HG03066 (cell line): ENCODE data around the gene CBARP.

ENCODE experiments used
- ATAC-seq: cut with Tn5 transposase; IDR thresholded peaks from one replicate; pipeline ENCODE4 v1.9.1; 2021; ENCODE audit warnings: low read depth; ENCODE audit not compliant: unreplicated experiment

Gene CBARP

GRCh38 chr19:1241417-1242095 lies 3.8 kb upstream of the CBARP start, which contains the start of gene ATP5F1D:
Gene ATP5F1D, plus strand, starts transcription at chr19:1241751. Its CDS starts 100 bp downstream, at chr19:1241851.
- no peak for ATAC-seq

- ATAC-seq, result no peak
Measured at GRCh38 chr19:1240925-1241324, 3.1 kb upstream of the CBARP start.

DNA sequence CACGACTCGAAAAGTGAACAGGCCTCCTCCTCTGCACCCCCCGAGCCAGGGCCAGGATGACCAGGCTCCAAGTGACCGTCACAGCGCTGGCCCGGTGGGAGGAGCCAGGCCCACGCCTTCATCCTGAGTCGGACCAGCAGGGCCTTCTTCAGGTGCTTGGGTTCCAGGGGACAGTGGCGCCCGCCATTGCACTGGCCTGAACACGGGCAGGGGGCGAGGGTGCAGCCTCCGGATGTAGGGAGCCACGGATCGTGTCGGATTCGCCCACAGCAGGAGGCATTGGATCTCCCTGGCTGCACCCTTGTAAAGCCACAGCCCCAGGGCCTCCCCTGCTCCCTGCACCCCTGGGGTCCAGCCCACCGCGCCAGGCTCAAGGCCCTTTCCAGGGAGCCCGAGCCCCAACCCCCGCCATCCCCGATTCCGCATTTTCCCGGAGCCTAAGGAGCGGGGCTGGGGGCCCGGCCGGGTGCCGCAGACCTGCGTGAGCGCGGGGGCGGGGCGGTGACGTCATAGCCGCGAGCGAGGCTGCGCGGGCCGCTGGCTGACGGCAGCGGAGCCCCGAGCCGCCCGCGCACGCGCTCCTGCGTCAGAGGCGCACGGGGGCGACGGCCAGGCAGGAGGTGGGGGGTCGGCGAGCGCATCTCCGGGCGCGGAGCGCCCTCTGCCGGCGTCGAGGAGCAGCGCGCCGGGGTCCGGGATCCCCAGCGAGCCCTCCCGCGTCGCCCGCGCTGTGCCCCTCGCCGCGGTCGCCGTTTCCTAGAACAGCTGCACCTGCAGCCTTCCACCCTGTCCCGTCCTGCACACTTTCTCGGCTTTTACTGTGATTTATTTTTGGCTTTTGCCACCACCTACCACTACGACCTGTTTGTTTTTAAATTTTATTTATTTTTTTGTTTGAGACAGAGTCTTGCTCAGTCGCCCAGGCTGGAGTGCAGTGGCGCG lies 2.3 kb upstream of the CBARP start:
- ATAC-seq, result no peak

GRCh38 chr19:1239420-1239795 lies 1.6 kb upstream of the CBARP start:
- no peak for ATAC-seq

- no peak for ATAC-seq
Measured at GRCh38 chr19:1238369-1239303, 831 bp upstream of the CBARP start.

DNA sequence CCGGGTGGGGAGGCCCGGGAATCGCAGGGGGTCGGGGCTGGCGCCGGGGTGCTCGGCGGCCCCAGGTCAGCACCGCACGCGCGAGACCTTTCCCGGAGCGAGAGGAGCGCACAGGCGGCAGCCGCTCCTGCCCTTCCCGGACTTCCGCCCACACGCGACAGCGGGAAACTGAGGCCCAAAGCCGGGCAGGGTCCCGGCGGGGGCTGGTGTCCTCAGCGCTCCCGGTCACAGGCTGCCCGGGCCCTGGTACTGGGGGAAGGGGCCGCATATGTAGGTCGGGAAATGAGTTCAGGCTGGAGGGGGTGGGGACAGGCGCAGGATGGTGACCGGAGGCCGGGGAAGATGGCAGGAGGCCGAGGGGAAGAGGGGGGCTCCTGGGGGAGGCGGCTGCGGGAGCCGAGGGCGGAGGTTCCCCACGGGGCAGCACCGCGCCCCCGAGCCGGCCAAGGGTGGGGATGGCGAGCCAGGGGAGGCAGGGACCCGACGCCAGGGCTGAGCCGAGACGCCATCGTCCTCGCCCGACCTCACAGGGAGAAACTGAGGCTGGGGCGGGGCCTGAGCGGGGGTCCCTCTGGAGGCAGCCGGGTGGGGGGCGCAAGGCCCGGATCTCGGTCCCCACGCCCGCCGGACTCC lies 662 bp downstream of the CBARP start:
- no peak for ATAC-seq

- no peak for ATAC-seq
Measured at GRCh38 chr19:1236576-1236975, 1.2 kb downstream of the CBARP start.

DNA sequence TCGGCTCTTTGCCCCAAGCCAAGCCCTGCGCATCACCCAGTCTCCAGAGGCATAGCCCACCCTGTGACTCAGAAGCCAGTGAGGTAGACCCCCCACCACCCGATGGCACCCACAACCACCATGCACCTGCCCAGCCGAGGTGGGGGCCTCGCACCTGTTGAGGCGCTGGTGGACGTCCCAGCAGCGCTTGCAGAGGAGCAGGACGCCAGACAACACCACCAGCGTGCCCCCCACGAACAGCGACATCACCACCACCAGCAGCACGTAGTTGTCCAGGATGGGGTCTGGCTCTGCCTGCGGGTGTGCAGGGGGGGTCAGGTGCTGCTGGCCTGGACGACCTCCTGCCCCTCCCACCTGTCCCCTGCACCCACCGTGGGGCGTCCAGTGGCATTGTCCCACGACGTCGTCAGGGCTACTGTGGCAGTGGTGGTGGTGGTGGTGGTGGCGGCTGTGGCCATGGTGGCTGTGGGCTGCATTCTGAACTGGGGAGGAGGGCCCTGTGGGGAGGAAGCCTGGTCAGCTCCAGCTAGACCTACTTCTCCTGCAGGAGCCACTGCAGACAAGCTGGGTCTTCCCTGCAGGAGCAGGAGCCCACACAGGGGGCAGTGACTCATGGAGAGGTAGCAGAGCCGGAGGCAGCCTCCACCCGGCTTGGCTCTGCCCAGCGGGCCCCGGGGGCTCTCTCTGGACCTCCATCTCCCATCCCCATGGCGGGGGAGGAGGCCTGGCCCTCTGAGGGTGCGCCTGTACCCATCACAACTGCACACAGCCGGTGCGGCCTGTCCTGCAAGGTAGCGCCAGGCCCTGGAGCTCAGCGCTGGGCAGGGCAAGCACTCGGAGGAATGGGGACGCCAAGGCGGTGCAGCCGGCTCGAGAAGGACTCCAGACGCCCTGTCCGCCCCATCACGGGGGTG lies 1.9 kb downstream of the CBARP start:
- ATAC-seq, result no peak

DNA sequence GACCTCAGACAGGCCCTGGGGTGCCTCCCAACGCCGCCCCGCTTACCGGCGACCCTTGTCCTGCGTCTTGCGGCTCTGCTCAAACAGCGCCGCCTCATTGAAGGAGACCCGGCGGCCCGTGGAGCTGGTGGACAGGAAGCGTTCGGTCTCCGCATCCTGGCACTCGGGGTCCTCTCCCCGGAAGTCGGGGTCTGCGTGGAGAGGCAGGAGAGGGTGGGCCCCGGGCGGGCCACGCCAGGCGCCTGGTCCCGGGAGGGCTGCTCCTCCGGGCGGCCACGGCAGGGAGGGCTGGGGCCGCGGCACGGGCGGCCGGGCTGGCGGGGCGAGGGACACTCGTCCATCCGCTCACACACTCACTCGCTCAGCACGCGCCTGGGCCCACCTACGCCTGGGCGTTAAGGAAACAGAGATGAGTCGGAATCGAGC lies 2.8 kb downstream of the CBARP start:
- ATAC-seq, result no peak

DNA sequence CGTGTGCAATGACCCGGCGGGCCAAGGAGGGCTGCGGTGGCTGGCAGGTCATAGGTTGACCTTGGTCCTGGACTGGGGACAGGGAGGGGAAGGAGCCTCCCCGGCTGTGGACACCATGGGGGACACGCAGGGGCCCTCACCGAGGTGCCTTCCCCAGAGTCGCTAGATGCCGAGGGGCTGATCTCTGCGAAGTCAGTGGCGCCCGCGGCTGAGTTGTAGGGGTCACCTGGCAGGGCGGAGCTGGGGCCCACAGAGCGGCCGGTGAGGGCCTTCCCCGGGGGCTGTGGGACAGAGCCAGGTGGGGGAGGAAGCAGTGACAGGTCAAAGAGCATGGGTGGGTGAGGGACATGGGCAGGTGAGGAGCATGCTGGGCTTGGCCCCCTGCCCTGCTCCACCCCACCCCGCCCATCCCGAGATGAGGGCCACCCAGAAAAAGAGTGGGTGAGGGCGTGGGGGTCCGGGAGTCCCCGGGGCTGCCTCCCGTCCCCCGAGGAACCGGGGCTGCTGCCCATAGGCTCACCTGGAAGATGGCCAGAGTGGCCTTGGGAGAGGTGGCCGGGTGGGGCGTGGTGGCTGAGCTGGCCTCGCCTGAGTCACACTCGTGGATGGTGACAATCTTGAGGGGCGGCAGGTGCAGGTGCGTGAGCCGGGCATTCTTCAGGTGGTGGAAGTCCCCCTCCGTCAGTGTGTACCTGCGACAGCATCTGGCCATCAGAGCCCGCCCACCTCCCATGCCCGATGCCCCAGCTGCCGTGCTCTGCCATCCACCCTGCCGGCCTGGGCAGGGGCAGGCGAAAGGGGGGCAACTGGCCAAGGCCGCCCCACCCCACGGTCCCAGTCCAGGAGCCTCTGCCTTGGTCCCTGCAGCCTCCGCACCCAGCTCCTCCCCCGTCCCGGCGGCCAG lies 3.5 kb downstream of the CBARP start:
- ATAC-seq, result no peak

GRCh38 chr19:1233115-1233667 lies 4.6 kb downstream of the CBARP start:
- ATAC-seq, result no peak

DNA sequence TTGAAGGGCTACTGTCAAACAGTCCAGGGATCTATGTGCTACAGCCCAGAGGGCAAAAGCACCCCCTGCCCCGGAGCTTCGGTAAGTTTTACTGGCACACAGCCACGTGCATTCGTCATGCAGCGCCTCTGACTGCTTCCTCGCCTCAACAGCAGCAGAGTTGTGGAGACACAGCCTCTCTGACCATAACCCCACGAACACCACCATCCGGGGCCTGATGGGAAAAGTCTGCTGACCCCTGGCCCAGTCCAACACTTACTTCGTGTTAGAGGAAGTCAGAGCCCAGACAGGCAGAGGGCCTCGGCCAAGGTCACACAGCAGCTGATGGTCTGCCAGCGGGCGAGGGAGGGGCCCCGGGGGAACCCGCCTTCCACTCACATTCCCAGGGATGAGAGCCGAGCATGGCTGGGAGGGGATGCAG lies 5.1 kb downstream of the CBARP start:
- ATAC-seq, result no peak

DNA sequence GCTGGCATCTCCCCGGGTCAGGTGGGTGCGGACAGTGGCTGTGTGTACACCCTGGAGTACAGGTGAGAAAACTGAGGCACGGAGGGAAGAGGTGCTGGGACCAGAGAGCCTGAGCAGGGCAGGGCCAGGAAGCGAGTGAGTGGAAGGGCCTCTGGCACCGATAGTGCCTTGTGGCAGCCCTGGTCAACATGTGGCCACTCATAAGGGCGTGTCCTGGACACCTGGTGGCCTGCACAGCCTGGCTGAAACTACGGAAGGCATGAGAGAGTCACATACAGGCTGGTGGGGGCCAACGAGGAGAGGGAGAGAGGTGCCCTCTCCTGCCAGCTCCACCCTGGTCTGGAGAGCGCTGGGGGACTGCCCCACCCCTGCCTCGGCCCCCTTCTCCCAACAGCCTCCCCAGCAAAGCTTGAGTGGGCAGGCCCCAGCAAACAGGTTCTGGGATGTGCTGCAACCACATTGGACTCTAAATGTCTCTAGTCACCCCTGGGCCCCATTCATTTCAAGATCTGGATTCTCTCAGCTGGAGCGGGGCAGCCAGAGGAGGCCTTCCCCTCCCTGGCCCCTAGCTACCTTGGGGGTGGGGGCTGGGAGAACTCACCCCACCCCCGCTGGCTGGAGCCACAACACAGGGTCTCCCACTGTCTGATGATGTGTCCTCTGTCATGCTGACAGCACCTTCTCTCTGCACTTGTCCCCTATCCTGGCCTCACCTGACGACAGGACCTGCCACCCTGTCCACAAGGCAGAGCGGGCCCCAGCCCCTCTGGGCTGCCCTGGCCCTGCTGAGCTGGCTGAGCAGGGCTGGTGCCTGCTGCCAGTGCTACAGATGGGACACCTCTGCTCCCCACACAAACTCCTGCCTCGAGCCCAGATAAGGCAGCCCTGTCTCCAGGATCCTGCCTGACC lies 5.8 kb downstream of the CBARP start:
- no peak for ATAC-seq

DNA sequence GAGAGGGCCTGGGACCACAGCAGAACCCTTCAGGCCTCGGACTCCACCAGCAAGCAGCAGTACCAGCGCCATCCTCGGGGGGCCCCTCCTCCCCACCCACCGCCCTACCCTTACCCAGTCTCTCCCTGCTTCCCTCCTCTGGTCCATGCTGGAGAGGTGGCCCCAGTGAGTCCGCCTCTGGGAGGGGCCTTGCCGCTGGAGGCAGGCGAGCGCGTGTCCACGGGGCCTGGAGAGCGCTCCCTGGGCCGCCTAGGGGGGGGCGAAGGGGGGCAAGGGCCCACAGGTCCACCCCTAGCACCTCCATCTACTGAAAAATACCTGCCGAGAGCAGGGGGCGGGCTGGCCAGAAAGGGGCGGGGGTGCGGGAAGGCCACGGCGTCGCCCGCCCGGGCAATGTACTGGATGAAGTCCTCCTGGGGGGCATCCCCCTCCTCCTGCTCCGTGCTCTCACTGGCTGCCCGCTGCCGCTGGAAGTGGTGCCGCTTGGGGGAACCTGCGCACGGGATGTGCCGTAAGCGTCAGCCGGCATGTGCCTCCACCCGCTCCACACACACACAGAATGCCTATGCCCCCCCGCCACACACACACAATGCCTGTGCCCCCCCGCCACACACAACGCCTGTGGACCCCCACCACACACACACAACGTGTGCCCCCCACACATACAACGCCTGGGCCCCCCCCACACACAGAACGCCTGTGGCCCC lies 6.9 kb downstream of the CBARP start:
- no peak for ATAC-seq

- no peak for ATAC-seq
Measured at GRCh38 chr19:1229924-1230782, 7.7 kb downstream of the CBARP start.
